Memory B cell (primary cell): ENCODE measurements around the gene MAP3K3.

Experiments used
- ATAC-seq: fragments of 150-1000 bp; cut with Tn5 transposase; 2 replicates; pipeline ENCODE4 v1.10.0; 2021; ENCODE audit warnings: low read depth, mild to moderate bottlenecking, moderate library complexity
- DNase-seq, 2 donors: peaks; one replicate each; pipeline ENCODE4 v3.0.0; 2022; ENCODE audit warnings: low spot score in 2 of 2
- H3K27ac Mint-ChIP-seq: one replicate; pipeline ENCODE4 v1.8.0; 2022; ENCODE audit warnings: mild to moderate bottlenecking, moderate library complexity, mixed read lengths
- H3K27me3 Mint-ChIP-seq: one replicate; pipeline ENCODE4 v1.8.0; 2022; ENCODE audit warnings: mixed read lengths
- H3K36me3 Mint-ChIP-seq: one replicate; pipeline ENCODE4 v1.8.0; 2022; ENCODE audit warnings: mild to moderate bottlenecking, mixed read lengths
- H3K4me1 Mint-ChIP-seq: one replicate; pipeline ENCODE4 v1.8.0; 2022; ENCODE audit warnings: mixed read lengths
- H3K4me3 Mint-ChIP-seq: one replicate; pipeline ENCODE4 v1.8.0; 2022; ENCODE audit warnings: mild to moderate bottlenecking, moderate library complexity, mixed read lengths
- H3K9me3 Mint-ChIP-seq: one replicate; pipeline ENCODE4 v1.8.0; 2022; ENCODE audit warnings: mixed read lengths

MAP3K3 gene

DNA sequence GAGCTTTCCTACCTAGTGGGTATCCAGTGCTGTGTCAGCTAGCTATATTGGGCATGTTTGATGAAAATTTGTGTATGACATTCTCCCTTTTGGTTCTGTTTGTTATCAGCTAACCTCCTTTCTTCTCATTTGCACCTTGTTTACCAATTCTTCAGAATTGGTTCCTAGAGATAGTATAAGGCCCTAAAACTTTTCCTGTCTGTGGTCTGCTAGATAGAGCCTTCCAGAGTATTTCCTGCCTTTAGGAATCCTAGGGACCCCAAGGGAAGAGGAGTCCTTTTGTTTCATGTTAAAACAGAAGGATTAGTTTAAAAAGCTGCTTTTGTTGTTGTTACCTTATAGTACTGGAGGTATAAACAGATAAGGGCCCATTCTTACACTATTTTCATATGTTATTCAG is 11.5 kb downstream of the MAP3K3 start:
- Mint-ChIP-seq H3K9me3 (no peaks in the 10 kb centered on the region), H3K4me3 (no peak overlapping the region), H3K36me3 (peaks cover 27% of the 10 kb centered on the region), H3K27me3 (no peaks in the 10 kb centered on the region), H3K4me1 (peaks cover 11% of the 10 kb centered on the region), H3K27ac (no peak overlapping the region)
- DNase-seq (no peak), ATAC-seq (no peak)

DNA sequence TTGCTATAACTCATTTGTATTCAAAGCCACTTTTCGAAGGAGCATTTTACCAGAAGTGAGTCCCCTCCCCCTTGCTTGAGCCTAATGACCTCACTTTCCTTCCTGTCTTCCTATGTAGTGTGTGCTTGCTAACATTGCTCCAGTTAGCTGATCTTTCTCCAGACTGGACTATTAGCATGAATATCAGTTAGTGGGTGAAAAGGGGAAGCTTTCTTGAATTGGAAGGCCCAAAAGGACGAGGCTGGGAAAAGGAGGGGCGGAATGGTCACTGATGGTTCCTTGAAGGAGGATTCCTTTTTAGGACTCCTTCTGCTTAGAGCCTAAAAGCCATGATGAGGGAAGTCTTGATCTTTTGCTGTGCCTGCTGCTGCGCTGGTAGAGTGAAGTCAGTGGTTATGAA is 11.9 kb downstream of the MAP3K3 start:
- H3K36me3 Mint-ChIP-seq: peaks cover 27% of the 10 kb centered on the region
- peaks cover 13% of the 10 kb centered on the region for H3K4me1 Mint-ChIP-seq
- no peak overlapping the region for H3K27ac Mint-ChIP-seq

DNA sequence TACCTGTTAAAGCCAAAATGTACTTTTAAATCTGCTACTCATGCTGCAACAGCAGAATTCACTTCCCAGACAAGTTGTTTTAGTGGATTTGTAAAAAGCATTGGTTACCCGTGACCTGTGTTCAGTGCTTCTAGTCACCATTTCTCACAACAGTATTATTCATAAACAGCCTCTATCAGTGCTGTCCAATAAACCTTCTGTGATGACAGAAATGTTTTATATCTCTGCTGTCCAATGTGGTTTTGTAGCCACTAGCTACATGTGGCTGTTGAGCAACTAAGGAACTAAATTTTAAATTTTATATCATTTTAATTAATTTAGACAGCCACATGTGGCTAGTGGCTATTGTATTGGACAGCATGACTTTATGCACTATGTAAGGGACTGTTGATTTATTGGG is 12.6 kb downstream of the MAP3K3 start:
- H3K4me1 Mint-ChIP-seq: peaks cover 16% of the 10 kb centered on the region
- no peaks in the 10 kb centered on the region for H3K9me3 Mint-ChIP-seq
- H3K36me3 Mint-ChIP-seq: peaks cover 24% of the 10 kb centered on the region
- no peaks in the 10 kb centered on the region for H3K27me3 Mint-ChIP-seq
- DNase-seq: no peak
- H3K27ac Mint-ChIP-seq: no peak overlapping the region
- no peak overlapping the region for H3K4me3 Mint-ChIP-seq
- ATAC-seq: no peak

More for the DNA sequence above, 11.9 kb downstream of the MAP3K3 start:
- Mint-ChIP-seq H3K27me3 (no peaks in the 10 kb centered on the region), H3K4me3 (no peak overlapping the region), H3K9me3 (no peaks in the 10 kb centered on the region)
- ATAC-seq (no peak), DNase-seq (no peak)

DNA sequence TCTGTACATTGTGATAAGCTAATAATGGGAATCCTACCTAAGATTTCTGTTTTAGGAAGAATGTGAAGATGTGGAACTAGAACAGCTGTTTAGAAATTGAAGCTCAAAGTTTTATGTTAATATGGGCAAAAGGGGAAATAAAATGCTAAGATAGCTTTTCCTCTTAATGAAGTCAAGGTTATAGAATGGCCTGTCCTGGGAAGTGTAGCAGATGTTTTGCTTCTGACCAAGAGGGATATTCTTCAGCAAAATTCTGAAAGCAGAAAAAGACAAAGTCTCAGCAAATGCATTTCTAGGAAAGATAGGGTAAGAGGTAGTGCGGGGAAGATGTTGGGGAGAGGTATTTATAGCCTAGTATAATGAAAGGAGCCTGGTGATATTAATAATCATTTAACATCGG is 13.1 kb downstream of the MAP3K3 start:
- Mint-ChIP-seq H3K4me1 (peaks cover 16% of the 10 kb centered on the region), H3K27me3 (no peaks in the 10 kb centered on the region), H3K27ac (no peak overlapping the region), H3K4me3 (no peak overlapping the region), H3K9me3 (no peaks in the 10 kb centered on the region), H3K36me3 (peaks cover 24% of the 10 kb centered on the region)
- DNase-seq: no peak
- ATAC-seq: no peak

DNA sequence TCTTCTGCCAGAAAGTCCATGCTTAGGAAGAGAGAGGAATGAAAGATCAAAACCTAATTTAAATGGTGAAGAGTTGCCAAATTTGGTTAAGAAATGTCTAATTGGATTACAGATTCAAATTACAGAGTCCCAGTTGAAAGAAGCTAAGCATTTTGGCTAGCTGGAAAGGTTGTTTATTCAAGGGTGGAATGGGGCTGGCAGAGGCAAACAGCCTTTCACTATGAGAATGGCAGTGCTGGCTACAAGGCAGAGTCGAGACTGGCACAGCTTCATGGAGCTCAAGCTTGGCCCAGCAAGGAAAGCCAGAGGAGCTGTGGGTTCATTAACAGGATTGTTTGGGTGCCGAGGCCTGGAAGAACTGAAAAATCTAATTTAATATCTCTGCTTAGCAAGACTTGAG is 13.6 kb downstream of the MAP3K3 start:
- no peak overlapping the region for H3K4me3 Mint-ChIP-seq
- H3K4me1 Mint-ChIP-seq: peaks cover 16% of the 10 kb centered on the region
- no peaks in the 10 kb centered on the region for H3K9me3 Mint-ChIP-seq
- no peak overlapping the region for H3K27ac Mint-ChIP-seq
- H3K36me3 Mint-ChIP-seq: peaks cover 24% of the 10 kb centered on the region
- no peak for ATAC-seq
- no peaks in the 10 kb centered on the region for H3K27me3 Mint-ChIP-seq
- DNase-seq: no peak

DNA sequence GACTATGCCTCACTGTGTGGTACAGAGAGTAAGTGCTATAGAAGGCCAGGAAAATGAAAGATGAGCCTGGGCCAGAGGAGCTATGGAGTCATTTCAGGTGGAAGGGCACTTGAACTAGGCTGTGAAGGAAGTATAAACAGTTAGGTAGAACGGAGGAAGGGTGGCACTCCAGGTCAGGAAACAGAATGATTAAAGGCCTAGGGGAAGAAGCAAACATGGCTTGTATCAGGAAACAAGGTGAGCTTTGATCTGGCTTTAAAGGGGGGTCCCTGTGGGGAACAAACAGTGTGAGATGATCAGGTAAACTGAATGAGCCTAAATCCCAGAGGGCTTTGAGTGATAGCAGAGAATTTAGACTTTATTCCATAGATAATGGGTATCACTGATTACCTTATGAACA is 16.9 kb downstream of the MAP3K3 start:
- H3K27me3 Mint-ChIP-seq: no peaks in the 10 kb centered on the region
- ATAC-seq: no peak
- peaks cover 9% of the 10 kb centered on the region for H3K4me1 Mint-ChIP-seq

DNA sequence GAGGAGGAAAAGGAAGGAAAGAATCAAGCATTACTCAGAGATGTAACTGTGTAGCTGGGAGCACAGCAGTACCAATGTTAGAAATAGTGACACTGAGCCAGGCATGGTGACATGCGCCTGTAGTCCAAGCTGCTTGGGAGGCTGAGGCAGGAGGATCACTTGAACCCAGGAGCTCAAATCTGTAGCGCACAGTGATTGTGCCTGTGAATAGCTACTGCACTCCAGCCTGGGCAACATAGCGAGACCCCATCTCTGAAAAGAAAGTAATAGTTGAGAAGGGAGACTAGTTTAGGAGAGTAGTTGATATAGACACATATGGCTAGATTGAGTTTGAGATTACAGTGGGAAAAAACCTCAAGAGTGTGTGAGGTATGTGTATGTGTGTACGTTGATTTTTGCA is 17.8 kb downstream of the MAP3K3 start:
- H3K27me3 Mint-ChIP-seq: no peaks in the 10 kb centered on the region
- ATAC-seq: no peak
- H3K4me3 Mint-ChIP-seq: no peak overlapping the region
- no peak overlapping the region for H3K27ac Mint-ChIP-seq
- H3K9me3 Mint-ChIP-seq: no peaks in the 10 kb centered on the region
- no peak for DNase-seq
- peaks cover 14% of the 10 kb centered on the region for H3K36me3 Mint-ChIP-seq
- peaks cover 14% of the 10 kb centered on the region for H3K4me1 Mint-ChIP-seq

More for the DNA sequence above, 16.9 kb downstream of the MAP3K3 start:
- H3K27ac Mint-ChIP-seq: peak overlapping the region; percentile 12
- peaks cover 16% of the 10 kb centered on the region for H3K36me3 Mint-ChIP-seq
- H3K4me3 Mint-ChIP-seq: no peak overlapping the region
- DNase-seq: no peak
- no peaks in the 10 kb centered on the region for H3K9me3 Mint-ChIP-seq

DNA sequence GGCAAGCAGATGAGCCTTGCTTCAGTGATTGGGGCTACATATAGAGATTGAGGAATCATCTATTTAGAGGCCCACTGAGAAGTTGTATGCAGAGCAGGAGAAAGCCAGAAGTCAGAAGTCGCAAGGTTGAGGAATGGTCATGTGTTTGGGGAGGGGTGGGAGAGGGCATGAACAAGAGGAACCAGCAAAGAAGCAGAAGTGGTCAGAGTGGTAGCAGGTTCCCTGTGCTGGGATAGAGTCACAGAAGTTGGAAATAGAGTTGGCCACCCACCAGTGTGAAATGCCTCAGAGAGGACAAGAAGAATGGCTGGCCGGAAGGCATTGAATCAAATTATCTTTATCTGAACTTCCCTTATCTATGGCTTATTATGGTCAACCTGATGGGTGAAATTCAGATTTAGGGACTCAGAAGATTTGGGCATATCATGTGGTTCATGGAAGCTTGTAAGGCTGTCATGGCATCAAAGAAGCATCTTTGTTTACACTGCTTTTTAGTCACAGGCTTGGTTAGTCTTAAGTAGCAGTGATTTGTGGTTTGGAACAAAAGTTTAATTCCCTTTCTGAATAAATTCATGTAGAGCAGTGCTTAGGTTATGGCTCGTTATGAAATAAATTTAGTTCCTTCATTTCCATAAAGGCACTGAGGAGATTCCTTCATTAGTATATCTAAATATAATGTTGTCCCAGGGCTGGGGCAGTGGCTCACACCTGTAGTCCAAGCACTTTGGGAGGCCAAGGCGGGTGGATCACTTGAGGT is 19.7 kb downstream of the MAP3K3 start:
- no peak for ATAC-seq

DNA sequence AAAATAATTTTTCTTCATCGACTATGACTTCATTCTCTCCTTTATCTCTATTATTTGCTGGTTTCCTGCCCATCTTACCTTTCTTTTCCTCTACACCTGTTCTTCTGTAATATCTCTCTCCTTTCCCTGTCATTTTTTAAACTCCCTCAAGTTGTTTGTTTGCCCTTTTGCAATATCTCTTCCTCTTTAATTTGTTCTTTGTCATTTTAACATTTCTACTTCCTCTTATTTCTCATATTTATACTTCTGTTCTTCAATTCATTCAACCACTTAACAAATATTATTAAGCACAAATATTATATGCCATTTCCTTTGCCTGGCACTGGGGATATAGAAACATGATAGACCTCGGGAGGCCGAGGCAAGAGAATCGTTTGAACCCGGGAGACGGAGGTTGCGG is 22.6 kb downstream of the MAP3K3 start:
- peak overlapping the region; percentile 7 for H3K27ac Mint-ChIP-seq
- H3K36me3 Mint-ChIP-seq: no peaks in the 10 kb centered on the region
- DNase-seq (no peak), ATAC-seq (no peak)
- H3K4me3 Mint-ChIP-seq: no peak overlapping the region
- no peaks in the 10 kb centered on the region for H3K27me3 Mint-ChIP-seq
- H3K9me3 Mint-ChIP-seq: no peaks in the 10 kb centered on the region
- H3K4me1 Mint-ChIP-seq: peaks cover 26% of the 10 kb centered on the region

More for the DNA sequence above, 19.7 kb downstream of the MAP3K3 start:
- Mint-ChIP-seq H3K27ac (peak overlapping the region; percentile 82), H3K9me3 (no peaks in the 10 kb centered on the region), H3K36me3 (peaks cover 4% of the 10 kb centered on the region), H3K4me3 (no peak overlapping the region), H3K4me1 (peaks cover 28% of the 10 kb centered on the region), H3K27me3 (no peaks in the 10 kb centered on the region)
- DNase-seq: no peak

DNA sequence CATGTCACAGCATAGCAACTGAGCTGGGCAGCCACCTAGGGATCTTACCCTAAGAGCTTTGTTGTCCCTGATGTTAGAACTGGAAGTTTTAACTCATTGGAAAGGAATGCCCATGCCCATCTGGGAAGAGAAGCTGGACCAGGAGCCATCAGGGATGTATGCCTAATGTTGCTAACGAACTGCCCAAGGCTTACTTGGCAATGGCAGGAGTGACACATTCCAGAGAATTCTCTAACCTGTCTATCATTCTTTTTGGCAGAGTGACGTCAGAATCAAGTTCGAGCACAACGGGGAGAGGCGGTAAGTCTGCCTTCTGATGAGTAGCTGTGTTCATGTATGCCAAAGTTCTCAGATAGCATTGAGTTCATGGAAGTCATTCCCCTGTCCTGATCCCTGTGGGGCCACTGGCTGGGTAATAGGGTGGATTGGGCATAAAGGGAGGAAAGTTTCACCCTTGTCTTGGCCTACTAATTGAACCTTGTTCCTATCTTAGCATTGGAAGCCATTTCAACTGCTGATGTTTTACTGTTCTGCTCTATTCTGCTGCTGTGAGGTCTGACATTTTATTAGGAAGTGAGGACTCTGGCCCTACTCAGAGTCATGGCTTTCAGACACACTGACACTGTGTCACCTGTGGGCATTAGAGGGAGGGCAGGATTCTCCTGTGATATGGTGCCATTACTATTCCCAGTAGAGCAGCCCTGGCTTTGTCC is 23.7 kb downstream of the MAP3K3 start:
- no peaks in the 10 kb centered on the region for H3K27me3 Mint-ChIP-seq
- no peaks in the 10 kb centered on the region for H3K36me3 Mint-ChIP-seq
- peak overlapping the region; percentile 7 for H3K27ac Mint-ChIP-seq
- H3K4me3 Mint-ChIP-seq: no peak overlapping the region
- ATAC-seq: peak; percentile 79
- H3K9me3 Mint-ChIP-seq: no peaks in the 10 kb centered on the region
- H3K4me1 Mint-ChIP-seq: peaks cover 26% of the 10 kb centered on the region
- peak in 1 of 2 donors; percentile 33 for DNase-seq

DNA sequence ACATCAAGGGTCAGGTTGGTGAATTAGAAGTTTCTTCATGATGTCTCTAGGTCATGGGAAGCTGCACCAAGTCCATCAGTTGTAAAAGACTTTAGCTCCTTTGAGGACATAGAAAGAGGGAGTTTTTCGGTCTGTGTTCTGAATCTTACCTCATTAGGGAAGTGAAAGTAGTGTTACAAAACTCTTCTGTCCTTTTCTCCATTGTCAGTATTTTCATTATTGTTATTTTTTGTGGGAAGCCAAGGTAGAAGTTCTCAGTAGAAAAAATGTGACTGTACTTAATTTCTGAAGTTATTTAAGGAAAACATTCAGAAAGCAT is 24.2 kb downstream of the MAP3K3 start:
- H3K4me3 Mint-ChIP-seq: no peak overlapping the region
- ATAC-seq (peak; percentile 95), DNase-seq (peak in 1 of 2 donors; percentile 31)
- H3K27me3 Mint-ChIP-seq: no peaks in the 10 kb centered on the region
- H3K4me1 Mint-ChIP-seq: peaks cover 26% of the 10 kb centered on the region
- no peaks in the 10 kb centered on the region for H3K36me3 Mint-ChIP-seq
- H3K27ac Mint-ChIP-seq: peak overlapping the region; percentile 7
- H3K9me3 Mint-ChIP-seq: no peaks in the 10 kb centered on the region

DNA sequence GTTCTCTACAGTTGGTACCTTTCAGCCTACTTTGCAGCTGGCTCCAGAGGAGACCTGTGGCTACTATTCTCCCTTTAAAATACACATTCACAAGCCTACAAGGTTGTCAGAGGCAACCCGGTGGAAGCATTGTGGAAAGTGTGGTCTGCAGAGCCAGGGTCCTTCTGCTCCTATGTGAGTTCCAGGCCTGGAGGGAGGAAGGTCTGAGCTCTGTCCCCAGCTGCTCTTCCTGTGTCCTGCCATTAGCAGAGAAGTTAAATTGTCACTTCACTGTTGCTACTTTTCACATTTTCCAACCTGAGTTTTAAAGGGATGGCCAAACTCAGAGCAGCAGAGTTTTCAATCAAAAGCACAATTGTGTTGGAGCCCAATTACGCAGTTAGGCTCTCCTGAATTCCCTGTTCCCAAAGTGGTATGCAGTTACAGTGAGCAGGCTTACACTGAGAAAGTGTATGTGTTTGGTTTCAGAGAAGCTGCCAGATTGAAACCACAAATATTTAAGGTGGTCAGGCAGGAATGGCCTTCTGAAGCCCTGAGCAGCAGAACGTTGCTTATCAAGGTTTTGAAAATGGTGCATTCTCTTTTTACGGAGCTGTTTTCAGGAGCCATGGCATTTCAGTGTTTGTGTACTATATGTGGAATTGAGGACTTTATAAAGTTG is 25.0 kb downstream of the MAP3K3 start:
- no peaks in the 10 kb centered on the region for H3K9me3 Mint-ChIP-seq
- peak overlapping the region; percentile 7 for H3K27ac Mint-ChIP-seq
- peaks cover 3% of the 10 kb centered on the region for H3K36me3 Mint-ChIP-seq
- H3K4me1 Mint-ChIP-seq: peaks cover 24% of the 10 kb centered on the region
- DNase-seq: no peak
- H3K27me3 Mint-ChIP-seq: no peaks in the 10 kb centered on the region
- H3K4me3 Mint-ChIP-seq: no peak overlapping the region
- ATAC-seq: no peak

DNA sequence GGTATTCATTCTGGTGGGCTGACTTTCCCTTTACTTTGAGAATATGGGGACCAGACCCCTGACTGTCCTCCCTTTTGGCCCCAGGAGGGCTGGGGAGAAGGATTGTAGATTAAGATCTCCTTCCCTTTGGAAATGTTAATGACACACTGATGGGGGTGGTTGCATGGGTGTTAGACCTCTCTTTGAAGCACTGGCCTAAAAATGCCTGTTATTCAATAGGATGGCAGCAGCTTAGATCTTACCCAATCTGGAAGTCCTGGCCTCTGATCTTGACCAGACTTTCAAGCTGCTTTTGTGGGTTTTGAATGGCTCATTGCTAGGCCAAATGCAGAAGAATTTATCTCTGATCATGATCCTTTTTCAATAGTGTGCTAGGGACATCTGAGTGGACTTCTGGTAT is 25.7 kb downstream of the MAP3K3 start:
- Mint-ChIP-seq H3K4me3 (no peak overlapping the region), H3K36me3 (peaks cover 6% of the 10 kb centered on the region), H3K4me1 (peaks cover 25% of the 10 kb centered on the region), H3K9me3 (no peaks in the 10 kb centered on the region), H3K27me3 (no peaks in the 10 kb centered on the region), H3K27ac (no peak overlapping the region)
- ATAC-seq (no peak), DNase-seq (no peak)

DNA sequence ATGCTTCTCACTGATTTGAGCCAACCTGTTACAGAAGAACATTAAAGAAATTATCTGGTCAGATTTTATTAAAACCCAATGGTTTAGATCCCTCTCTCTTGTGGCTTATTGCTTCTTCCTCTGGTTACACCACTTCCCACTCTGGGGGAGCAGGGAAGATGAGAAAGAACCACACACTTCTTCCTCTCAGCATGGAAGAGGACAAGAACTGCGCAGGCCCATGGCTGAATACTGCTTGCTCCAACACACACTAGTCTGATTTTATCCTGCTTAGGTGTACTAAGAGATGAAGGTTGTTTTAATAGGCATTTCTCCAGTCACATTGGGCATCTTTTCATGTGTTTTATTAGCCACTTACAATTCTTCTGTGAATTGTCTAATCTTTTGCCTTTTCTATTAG is 27.6 kb downstream of the MAP3K3 start:
- Mint-ChIP-seq H3K27me3 (no peaks in the 10 kb centered on the region), H3K36me3 (peaks cover 11% of the 10 kb centered on the region), H3K4me3 (no peak overlapping the region), H3K9me3 (no peaks in the 10 kb centered on the region), H3K27ac (no peak overlapping the region), H3K4me1 (peaks cover 22% of the 10 kb centered on the region)
- DNase-seq (no peak), ATAC-seq (no peak)
